Measurements from ENCODE around the gene RTN4RL1. TPM values are rescaled to one million over a fixed set of nuclear protein-coding genes. Genes with fewer than 3 reads are reported as not detected.

Gene RTN4RL1
- total and polyA plus RNA-seq, 2 of the 4 experiments (the other 2 are of a cell fraction): under 0.01 to 0.03 TPM

DNA sequence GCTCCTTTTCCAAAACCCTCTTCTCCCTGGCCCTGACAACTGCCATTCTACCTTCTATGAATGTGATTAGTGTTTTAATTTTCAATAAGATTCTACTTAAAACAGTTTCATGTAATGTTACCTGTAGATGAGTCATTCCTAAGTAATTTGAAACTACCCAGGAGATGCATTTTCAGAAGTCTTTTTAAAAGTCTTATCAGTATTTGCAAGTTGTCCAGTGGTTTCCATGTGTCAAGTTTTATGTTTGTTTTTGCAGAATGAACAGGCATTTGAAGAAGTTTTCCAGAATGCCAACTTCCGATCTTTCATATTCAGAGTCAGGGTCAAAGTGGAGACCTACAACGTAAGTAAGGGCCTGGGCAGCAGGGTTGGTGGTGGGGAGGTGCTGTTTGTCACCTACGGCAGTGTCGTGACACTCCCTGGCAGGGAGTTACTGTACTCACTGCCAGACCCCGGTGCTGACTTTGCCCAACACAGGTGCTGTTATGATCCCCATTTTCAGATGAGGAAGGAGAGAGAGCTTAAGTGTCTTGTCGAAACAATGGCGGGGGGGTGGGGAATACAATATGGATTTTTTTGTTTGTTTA lies 130.3 kb downstream of the RTN4RL1 start:
- TF ChIP-seq, protein P1, sequence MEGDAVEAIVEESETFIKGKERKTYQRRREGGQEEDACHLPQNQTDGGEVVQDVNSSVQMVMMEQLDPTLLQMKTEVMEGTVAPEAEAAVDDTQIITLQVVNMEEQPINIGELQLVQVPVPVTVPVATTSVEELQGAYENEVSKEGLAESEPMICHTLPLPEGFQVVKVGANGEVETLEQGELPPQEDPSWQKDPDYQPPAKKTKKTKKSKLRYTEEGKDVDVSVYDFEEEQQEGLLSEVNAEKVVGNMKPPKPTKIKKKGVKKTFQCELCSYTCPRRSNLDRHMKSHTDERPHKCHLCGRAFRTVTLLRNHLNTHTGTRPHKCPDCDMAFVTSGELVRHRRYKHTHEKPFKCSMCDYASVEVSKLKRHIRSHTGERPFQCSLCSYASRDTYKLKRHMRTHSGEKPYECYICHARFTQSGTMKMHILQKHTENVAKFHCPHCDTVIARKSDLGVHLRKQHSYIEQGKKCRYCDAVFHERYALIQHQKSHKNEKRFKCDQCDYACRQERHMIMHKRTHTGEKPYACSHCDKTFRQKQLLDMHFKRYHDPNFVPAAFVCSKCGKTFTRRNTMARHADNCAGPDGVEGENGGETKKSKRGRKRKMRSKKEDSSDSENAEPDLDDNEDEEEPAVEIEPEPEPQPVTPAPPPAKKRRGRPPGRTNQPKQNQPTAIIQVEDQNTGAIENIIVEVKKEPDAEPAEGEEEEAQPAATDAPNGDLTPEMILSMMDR (conservative IDR thresholded peaks at IDR 0.05; ENCODE audit: low read depth, low read length): no peak
- no peak for TF ChIP-seq NFE2L2 (IDR thresholded peaks at IDR 0.05; ENCODE audit: low read depth, low read length)

More for the DNA sequence above, 130.3 kb downstream of the RTN4RL1 start:
- intact Hi-C loops (cut with micrococcal nuclease) (no loop called here), in situ Hi-C loops (cut with MboI; ENCODE audit: low sequenced_read_pairs) (no loop called here), dilution Hi-C loops (cut with HindIII; ENCODE audit: low sequenced_read_pairs, unreplicated experiment) (no loop called here)
- Histone ChIP-seq H4K5ac (ENCODE audit: low read depth, low read length) (no peak overlapping the region), H2BK5ac (ENCODE audit: low read depth, low read length, poor library complexity, severe bottlenecking) (no peak overlapping the region), H2AK9ac (replicated peaks; ENCODE audit: low read depth, low read length, poor library complexity) (no peak overlapping the region), H2BK120ac (ENCODE audit: low read depth, low read length) (no peak overlapping the region), H2BK20ac (ENCODE audit: low read depth, low read length) (no peak overlapping the region), H3K9me1 (ENCODE audit: insufficient read depth, low read length) (no peaks in the 10 kb centered on the region), H3K9ac (ENCODE audit: low read depth, low read length) (no peak overlapping the region), H3K56ac (ENCODE audit: extremely low read depth, insufficient read depth, low read length) (no peak overlapping the region), H3K27ac (ENCODE audit: insufficient read depth, low read length) (no peak overlapping the region), H4K8ac (ENCODE audit: low read depth in 2 of 2, low read length in 2 of 2) (no peak overlapping the region), H3K14ac (replicated peaks; ENCODE audit: low read depth, low read length) (no peak overlapping the region), H3K23ac (ENCODE audit: low read depth, low read length) (no peak overlapping the region), H3K4me1 (ENCODE audit: control insufficient read depth, insufficient read depth, low read length) (no peaks in the 10 kb centered on the region), H4K20me1 (ENCODE audit: insufficient read depth, low read length) (no peaks in the 10 kb centered on the region), H3K27me3 (ENCODE audit: control insufficient read depth, insufficient read depth, low read length) (no peaks in the 10 kb centered on the region), H2BK15ac (ENCODE audit: low read depth, low read length) (no peak overlapping the region), H3K4me3 (ENCODE audit: insufficient read depth, low read depth, low read length) (no peak overlapping the region), H3K4ac (ENCODE audit: low read depth, low read length) (no peak overlapping the region), H4K91ac (ENCODE audit: insufficient read depth, low read depth, low read length) (no peak overlapping the region), H3K9me3 (ENCODE audit: control insufficient read depth, insufficient read depth, low read length) (no peaks in the 10 kb centered on the region), H2AK5ac (ENCODE audit: low read depth, low read length) (no peak overlapping the region), H3K18ac (ENCODE audit: low read depth, low read length) (no peak overlapping the region), H3K79me1 (ENCODE audit: low read depth in 1 of 2, low read length in 2 of 2) (no peaks in the 10 kb centered on the region), H2AFZ (replicated peaks; ENCODE audit: low read length, poor library complexity) (no peak overlapping the region), H3K4me2 (ENCODE audit: low read depth, low read length) (no peak overlapping the region), H3K36me3 (ENCODE audit: control insufficient read depth, insufficient read depth, low read length) (peaks cover 40% of the 10 kb centered on the region)
- DNase-seq (no peak), ATAC-seq (ENCODE audit: low read depth) (no peak)
- WGBS, 2 experiments (ENCODE audit: extremely low coverage in 2 of 2, insufficient read length in 1 of 2): 83% methylated on average over 3 of the region's 7 CpGs; no CpG with 5 or more reads in 1 of the 2 experiments
- no TSS peak for BruUV-seq (replicated peaks)
- ChIA-PET CTCF (no interaction called here), POLR2A (ENCODE audit: unreplicated experiment) (no interaction called here)
